Caco-2 (cell line): ENCODE measurements around the gene SLC51B. TPM values are rescaled to one million over a fixed set of nuclear protein-coding genes. Genes with fewer than 3 reads are reported as not detected.
"Not testable (repeated sequence)": the region's sequence is repeated elsewhere in the genome, so short reads cannot be mapped to it uniquely, and the experiment has no call there.

Experiments used
- BruUV-seq: library from RNA; stranded (reverse); fragments of 400-500 nt; replicated peaks from 2 replicates; lab custom pipeline; 2021; lab: Mats Ljungman, UMichigan
- CTCF ChIA-PET: fragments of 300-600 bp; sonication (Branson Sonifier 250); formaldehyde crosslinking; loops from one replicate; lab custom pipeline; 2022; ENCODE audit warnings: antibody characterized with exemption; lab: Charles Lee
- POLR2A ChIA-PET: fragments of 300-600 bp; sonication (Branson Sonifier 250); formaldehyde crosslinking; loops from one replicate; lab custom pipeline; 2022; ENCODE audit warnings: antibody characterized with exemption; lab: Charles Lee
- DNase-seq, 2 experiments: peaks; one replicate each; pipeline versions ENCODE4 v3.0.0 to v3.0.0-alpha.2; 2020 to 2022
- H3K27me3 ChIP-seq: replicated peaks from 2 replicates; pipeline ENCODE4 v1.6.0; 2011; ENCODE audit warnings: low read length; ENCODE audit not compliant: control insufficient read depth, insufficient read depth
- H3K36me3 ChIP-seq: 2 replicates; pipeline ENCODE4 v1.5.1; 2011; ENCODE audit warnings: low read length; ENCODE audit not compliant: control insufficient read depth, insufficient read depth
- H3K4me1 ChIP-seq: fragments of 250-450 bp; sonication (Bioruptor Pico); 2 replicates; pipeline ENCODE4 v1.5.1; 2020; ENCODE audit warnings: mild to moderate bottlenecking
- H3K4me3 ChIP-seq: 2 replicates; pipeline ENCODE4 v1.5.1; 2011; ENCODE audit warnings: low read depth, mild to moderate bottlenecking, control low read depth, low read length
- H3K9me3 ChIP-seq: fragments of 250-450 bp; sonication (Bioruptor Pico); 2 replicates; pipeline ENCODE4 v1.5.1; 2020; ENCODE audit warnings: mild to moderate bottlenecking, moderate library complexity
- H3K27ac Mint-ChIP-seq: one replicate; pipeline ENCODE4 v1.8.0; 2022; ENCODE audit warnings: mixed read lengths; ENCODE audit not compliant: unreplicated experiment
- H3K27me3 Mint-ChIP-seq: one replicate; pipeline ENCODE4 v1.8.0; 2022; ENCODE audit warnings: mixed read lengths; ENCODE audit not compliant: insufficient read depth, unreplicated experiment
- H3K36me3 Mint-ChIP-seq: one replicate; pipeline ENCODE4 v1.8.0; 2022; ENCODE audit warnings: mild to moderate bottlenecking, mixed read lengths; ENCODE audit not compliant: insufficient read depth, unreplicated experiment
- H3K4me1 Mint-ChIP-seq: one replicate; pipeline ENCODE4 v1.8.0; 2022; ENCODE audit warnings: low read depth, mixed read lengths; ENCODE audit not compliant: unreplicated experiment
- H3K4me3 Mint-ChIP-seq: one replicate; pipeline ENCODE4 v1.8.0; 2022; ENCODE audit warnings: mild to moderate bottlenecking, moderate library complexity, mixed read lengths; ENCODE audit not compliant: unreplicated experiment
- H3K9me3 Mint-ChIP-seq: one replicate; pipeline ENCODE4 v1.8.0; 2022; ENCODE audit warnings: mixed read lengths; ENCODE audit not compliant: unreplicated experiment
- intact Hi-C: fragments of 100-400 bp; cut with micrococcal nuclease; formaldehyde crosslinking; loops from one replicate; pipeline ENCODE4 v1.10.0; 2022; ENCODE audit not compliant: unreplicated experiment
- total RNA-seq: library from RNA; stranded (reverse); gene quantifications from 2 replicates; pipeline ENCODE4 v1.2.3, GENCODE V29; 2022
- TF ChIP-seq, protein P1 (sequence below), 2 experiments: fragments of 200-600 bp in 1 of 2; IDR thresholded peaks; 1 replicate in 1 of 2; 2 replicates in 1 of 2; pipeline versions ENCODE4 v1.5.1 to v1.8.0; 2011 to 2022; ENCODE audit warnings: antibody characterized with exemption in 1 of 2, control low read depth in 1 of 2, inconsistent platforms in 1 of 2, low read depth in 1 of 2, low read length in 1 of 2, mild to moderate bottlenecking in 1 of 2, moderate library complexity in 1 of 2; ENCODE audit not compliant: insufficient read depth in 1 of 2, severe bottlenecking in 1 of 2, unreplicated experiment in 1 of 2

Gene SLC51B
- total RNA-seq, 1 experiment from 2014 or later, result 15.4 TPM

- Histone ChIP-seq H3K4me1 (peaks cover 45% of the 10 kb centered on the region), H3K9me3 (no peaks in the 10 kb centered on the region), H3K27me3 (no peaks in the 10 kb centered on the region), H3K36me3 (no peaks in the 10 kb centered on the region), H3K4me3 (no peak overlapping the region)
- Mint-ChIP-seq H3K9me3 (no peaks in the 10 kb centered on the region), H3K4me3 (no peak overlapping the region), H3K36me3 (peaks cover 16% of the 10 kb centered on the region), H3K4me1 (peaks cover 20% of the 10 kb centered on the region), H3K27ac (no peak overlapping the region), H3K27me3 (no peaks in the 10 kb centered on the region)
- intact Hi-C loops, result no loop called here
- no TSS peak for BruUV-seq
- TF ChIP-seq, protein P1, sequence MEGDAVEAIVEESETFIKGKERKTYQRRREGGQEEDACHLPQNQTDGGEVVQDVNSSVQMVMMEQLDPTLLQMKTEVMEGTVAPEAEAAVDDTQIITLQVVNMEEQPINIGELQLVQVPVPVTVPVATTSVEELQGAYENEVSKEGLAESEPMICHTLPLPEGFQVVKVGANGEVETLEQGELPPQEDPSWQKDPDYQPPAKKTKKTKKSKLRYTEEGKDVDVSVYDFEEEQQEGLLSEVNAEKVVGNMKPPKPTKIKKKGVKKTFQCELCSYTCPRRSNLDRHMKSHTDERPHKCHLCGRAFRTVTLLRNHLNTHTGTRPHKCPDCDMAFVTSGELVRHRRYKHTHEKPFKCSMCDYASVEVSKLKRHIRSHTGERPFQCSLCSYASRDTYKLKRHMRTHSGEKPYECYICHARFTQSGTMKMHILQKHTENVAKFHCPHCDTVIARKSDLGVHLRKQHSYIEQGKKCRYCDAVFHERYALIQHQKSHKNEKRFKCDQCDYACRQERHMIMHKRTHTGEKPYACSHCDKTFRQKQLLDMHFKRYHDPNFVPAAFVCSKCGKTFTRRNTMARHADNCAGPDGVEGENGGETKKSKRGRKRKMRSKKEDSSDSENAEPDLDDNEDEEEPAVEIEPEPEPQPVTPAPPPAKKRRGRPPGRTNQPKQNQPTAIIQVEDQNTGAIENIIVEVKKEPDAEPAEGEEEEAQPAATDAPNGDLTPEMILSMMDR (IDR thresholded peaks at IDR 0.05; ENCODE audit: insufficient read depth in 1 of 2, low read depth in 1 of 2, low read length in 1 of 2, severe bottlenecking in 1 of 2, unreplicated experiment in 1 of 2), result no peak
- DNase-seq, result no peak
- ChIA-PET CTCF (no interaction called here), POLR2A (no interaction called here)
Observed at GRCh38 chr15:65092911-65093792, 48.0 kb downstream of the SLC51B start.

DNA sequence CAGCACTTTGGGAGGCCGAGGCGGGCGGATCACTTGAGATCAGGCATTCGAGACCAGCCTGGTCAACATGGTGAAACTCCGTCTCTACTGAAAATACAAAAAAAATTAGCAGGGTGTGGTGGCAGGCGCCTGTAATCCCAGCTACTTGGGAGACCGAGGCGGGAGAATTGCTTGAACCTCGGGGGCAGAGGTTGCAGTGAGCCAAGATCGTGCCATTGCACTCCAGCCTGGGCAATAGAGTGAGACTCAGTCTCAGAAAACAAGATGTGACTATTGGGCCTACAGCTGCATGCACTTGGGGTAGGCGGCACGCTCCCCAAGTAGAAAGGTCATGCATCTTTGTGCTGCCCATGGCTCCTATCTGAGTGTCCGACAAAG lies 48.6 kb downstream of the SLC51B start:
- POLR2A ChIA-PET, H3K9me3 ChIP-seq, BruUV-seq, CTCF ChIA-PET, H3K27me3 Mint-ChIP-seq, DNase-seq, H3K27ac Mint-ChIP-seq, H3K36me3 ChIP-seq, H3K9me3 Mint-ChIP-seq, H3K27me3 ChIP-seq, H3K4me3 Mint-ChIP-seq, H3K4me3 ChIP-seq, intact Hi-C loops: not testable (repeated sequence)
- Mint-ChIP-seq H3K4me1 (peaks cover 14% of the 10 kb centered on the region), H3K36me3 (peaks cover 14% of the 10 kb centered on the region)
- peaks cover 40% of the 10 kb centered on the region for H3K4me1 ChIP-seq

DNA sequence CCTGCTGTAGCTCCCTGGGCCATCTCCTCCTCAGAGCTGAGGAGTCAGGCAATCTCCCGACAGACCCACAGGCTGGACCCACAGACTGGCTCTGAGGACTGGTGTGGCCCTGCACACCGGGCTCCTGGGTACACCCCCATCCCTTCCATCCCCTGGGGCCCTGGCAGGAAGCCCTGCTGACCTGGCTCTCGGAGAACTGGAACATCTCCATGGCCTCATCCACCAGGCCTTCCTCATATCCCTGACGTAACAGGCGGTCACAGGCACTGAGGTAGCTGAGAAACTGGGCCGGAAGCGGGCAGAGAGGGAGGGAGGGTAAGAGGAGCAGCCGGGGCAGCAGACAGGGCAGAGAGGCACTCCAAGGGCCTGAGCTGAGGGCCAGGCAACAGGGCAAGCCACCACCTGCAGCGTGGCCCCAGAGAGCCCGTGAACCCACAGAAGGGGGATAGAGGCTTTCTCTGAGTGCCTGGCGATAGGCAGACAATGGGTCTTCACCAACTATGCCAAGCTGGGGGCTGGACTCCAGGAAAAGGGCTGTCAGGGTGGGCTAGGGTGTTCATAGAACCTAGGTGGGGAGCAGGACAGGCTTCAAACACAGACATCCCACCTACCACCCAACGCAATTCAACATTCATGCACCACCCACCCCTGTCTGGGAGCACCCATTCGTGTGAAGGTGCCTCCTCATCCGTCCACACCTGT lies 49.3 kb downstream of the SLC51B start:
- BruUV-seq, result no TSS peak
- ChIA-PET CTCF (interaction anchor here (1.8 kb wide), 1 partner anchor 7 kb away, joined by 7 read pairs; no protein-coding TSS in a partner anchor), POLR2A (no interaction called here)
- no peak for DNase-seq
- H3K36me3 Mint-ChIP-seq, result peaks cover 7% of the 10 kb centered on the region
- Histone ChIP-seq H3K9me3 (no peaks in the 10 kb centered on the region), H3K36me3 (no peaks in the 10 kb centered on the region), H3K27me3 (no peaks in the 10 kb centered on the region), H3K4me1 (peaks cover 33% of the 10 kb centered on the region), H3K4me3 (no peak overlapping the region)
- TF ChIP-seq, protein P1 (IDR thresholded peaks at IDR 0.05; ENCODE audit: insufficient read depth in 1 of 2, low read depth in 1 of 2, low read length in 1 of 2, severe bottlenecking in 1 of 2, unreplicated experiment in 1 of 2), result no peak
- H3K27ac Mint-ChIP-seq, result peak overlapping the region; percentile 16
- H3K27me3 Mint-ChIP-seq, result no peaks in the 10 kb centered on the region
- no peaks in the 10 kb centered on the region for H3K9me3 Mint-ChIP-seq
- H3K4me1 Mint-ChIP-seq, result peaks cover 8% of the 10 kb centered on the region
- no peak overlapping the region for H3K4me3 Mint-ChIP-seq
- intact Hi-C loops, result no loop called here
